Putamen (tissue), 1 donor: Measurements from ENCODE around the gene BRMS1.
"Not testable (repeated sequence)": the region's sequence is repeated elsewhere in the genome, so short reads cannot be mapped to it uniquely, and the experiment has no call there.

Source experiments
- DNase-seq: peaks from one replicate; pipeline ENCODE4 v3.0.0-alpha.2; 2016; ENCODE audit warnings: low spot score

Gene BRMS1

GRCh38 chr11:66363187-66363601 lies 18.3 kb upstream of the BRMS1 start:
- DNase-seq: no peak

- no peak for DNase-seq
Observed at GRCh38 chr11:66362481-66363147, 17.7 kb upstream of the BRMS1 start.

GRCh38 chr11:66361502-66361941 lies 16.6 kb upstream of the BRMS1 start:
- DNase-seq: no peak

DNA sequence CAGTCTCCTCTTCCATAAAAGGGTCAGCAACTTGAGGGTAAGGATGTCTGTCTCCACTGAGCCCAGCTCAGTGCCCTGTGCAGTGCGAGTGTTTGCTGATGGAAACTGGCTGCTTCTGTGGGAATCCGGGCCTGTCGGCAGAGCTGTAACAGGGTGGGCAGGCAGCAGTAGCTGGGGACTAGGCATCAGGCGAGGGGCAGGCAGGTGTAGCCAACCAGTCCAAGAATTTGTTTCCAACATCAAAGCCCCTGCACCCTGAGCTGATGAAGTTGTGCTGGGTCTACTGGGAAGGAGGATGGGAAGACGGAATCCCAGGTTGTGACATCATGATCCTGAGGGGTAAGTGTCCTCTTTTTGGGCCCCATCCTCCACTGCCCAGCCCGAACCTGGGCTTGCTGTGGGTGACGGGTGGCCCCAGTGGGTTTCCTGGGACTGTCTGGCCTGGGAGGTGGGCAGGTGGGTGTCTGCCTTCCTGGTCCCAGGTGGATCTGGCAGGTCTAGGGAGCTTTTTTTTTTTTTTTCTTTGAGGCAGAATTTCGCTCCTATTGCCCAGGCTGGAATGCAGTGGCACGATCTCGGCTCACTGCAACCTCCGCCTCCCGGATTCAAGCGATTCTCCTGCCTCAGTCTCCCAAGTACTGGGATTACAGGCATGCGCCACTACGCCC lies 15.6 kb upstream of the BRMS1 start:
- no peak for DNase-seq

GRCh38 chr11:66359662-66360087 lies 14.8 kb upstream of the BRMS1 start:
- no peak for DNase-seq

- not testable (repeated sequence) for DNase-seq
Observed at GRCh38 chr11:66350560-66351235, 5.8 kb upstream of the BRMS1 start.

GRCh38 chr11:66349084-66349386 lies 4.1 kb upstream of the BRMS1 start:
- no peak for DNase-seq

DNA sequence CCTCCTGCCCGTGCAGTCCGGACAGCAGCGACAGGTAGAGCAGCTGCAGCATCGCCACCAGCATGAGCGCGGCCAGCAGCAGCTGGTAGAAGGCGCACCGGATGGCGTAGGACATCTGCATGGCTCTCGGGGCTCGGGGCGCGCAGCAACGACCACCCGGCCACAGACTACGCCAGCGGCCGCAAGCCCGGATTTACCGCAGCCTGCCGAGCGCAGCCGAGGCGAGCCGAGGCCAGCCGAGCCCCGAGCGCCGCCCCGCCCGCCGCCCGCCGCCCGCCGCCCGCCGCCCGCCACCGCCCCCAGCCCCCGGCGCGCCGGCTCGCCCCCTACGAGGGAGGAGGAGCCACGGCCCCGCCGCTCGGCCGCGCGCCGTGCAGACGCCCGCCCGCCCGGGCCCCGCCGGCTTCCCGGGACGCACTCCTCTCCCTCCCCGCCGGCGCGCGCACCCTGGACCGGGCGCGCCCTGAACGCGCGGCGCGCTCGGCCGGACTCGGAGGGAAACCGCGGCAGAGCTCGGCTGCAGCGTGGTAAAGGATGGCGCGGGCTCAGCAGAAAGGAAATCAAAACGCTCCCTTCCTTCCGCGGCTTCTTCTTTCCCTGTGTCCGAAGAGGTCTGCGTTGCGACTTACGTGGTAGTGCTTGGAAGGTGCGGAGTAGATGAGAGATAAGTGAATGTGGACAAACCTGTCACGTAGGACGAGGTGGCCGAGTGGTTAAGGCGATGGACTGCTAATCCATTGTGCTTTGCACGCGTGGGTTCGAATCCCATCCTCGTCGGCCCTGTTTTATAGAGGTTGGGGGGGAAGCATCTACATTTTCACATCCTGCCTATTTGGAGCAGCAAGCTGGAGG lies 2.7 kb upstream of the BRMS1 start, which contains the start of gene B4GAT1:
B4GAT1 (minus strand) TSS at position 205 of the 852 bp plus-strand sequence; CDS start at position 121, 84 bp downstream.
- peak; percentile 88 for DNase-seq

DNA sequence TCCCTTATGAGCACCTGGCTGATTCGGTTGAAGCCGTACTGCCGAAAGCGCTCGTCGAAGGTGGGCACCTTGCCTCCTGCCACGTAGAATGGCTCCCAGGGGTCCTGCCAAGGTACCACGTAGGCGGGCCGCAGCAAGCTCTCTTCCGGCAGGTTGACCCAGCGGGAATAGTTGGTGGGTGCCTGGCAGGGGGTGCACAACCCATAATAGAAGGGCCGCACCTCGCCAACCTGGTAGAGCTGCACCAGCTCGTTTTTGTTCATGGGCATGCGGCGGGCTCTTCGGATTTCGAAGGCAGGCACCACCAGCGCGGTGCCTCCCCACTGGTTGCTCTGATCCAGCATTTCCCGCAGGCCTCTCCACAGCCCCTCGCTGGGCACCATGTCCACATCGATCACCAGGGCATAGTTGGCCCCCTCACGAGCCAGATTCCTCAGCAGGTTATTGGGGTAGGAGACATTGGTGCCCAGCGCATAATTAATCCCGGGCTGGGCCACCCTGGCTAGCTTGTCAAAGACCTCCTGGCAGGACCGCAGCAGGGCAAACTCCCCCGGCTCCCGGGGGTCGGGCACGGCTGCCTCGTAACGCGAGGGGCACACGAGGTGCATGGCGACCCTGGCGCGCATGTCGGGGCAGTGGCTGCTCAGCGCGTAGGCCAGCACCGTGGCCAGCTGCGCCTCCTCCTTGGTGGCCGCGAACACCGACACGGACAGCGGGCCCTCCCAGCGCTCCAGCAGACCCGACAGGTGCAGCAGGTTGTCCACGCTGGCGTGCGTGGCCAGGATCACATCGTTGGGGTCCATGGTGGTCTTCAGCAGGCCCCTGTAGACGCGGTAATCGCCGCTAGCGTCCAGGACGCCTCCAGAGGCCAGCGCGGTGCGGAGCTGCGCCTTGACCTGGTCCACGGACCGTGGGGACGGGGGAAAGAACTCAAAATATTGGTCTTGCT lies 1.8 kb upstream of the BRMS1 start:
- DNase-seq: no peak

DNA sequence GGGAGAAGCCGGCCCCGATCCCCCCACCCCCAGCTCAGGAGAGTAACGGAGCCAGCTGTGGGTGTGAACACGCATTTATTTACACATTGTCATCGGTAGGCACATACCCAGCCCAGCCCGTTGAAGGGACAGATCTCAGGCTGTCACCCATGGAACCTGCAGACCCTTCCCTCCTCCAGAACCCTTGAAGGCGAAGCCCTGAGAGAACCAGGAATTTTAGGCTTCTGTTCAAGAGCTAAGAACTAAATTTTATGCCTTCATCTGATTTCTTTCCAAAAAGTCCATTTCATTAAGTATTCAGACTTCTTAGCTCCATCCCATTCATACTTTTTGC lies 379 bp upstream of the BRMS1 start:
- DNase-seq: no peak

GRCh38 chr11:66343176-66343575 lies 1.7 kb downstream of the BRMS1 start:
- no peak for DNase-seq

- DNase-seq: no peak
Observed at GRCh38 chr11:66341502-66342126, 3.3 kb downstream of the BRMS1 start.

- no peak for DNase-seq
Observed at GRCh38 chr11:66340596-66341501, 4.1 kb downstream of the BRMS1 start.

DNA sequence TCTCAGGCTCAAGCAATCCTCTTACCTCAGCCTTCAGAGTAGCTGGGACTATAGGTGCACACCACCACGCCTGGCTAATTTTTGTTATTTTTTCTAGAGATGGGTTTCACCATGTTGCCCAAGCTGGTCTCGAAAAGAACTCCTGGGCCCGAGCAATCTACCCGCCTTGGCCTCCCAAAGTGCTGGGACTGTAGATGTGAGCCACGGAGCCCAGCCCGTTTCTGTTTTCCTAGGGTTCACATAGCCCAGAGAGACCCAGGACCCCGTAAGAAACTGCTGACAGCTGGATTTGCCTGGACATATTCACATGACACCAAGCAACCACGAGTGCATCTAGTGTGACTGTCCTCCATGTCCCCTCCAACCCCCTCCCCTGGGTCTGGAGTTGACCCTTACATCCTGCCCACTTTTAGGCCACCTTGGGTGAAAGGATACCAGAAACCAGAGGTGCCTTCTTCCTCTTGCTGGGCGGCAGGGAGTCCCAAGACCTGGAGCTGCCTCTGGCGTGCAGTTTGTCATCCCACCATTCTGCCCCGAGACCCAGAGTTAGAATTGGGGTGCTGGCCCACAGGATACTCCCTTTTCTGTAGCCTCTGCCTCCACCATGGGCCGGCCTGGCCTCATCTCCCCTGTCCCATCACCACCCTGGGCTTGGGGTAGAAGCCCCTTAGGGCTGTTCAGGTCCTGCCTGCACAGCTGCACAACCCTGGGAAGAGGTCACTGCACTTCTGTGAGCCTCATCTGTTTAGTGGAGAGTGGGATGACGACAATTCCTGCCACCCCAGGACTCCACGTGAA lies 5.0 kb downstream of the BRMS1 start:
- DNase-seq: no peak

- DNase-seq: no peak
Observed at GRCh38 chr11:66339162-66339675, 5.7 kb downstream of the BRMS1 start.

GRCh38 chr11:66338276-66339161 lies 6.4 kb downstream of the BRMS1 start:
- DNase-seq: no peak

GRCh38 chr11:66337103-66337899 lies 7.6 kb downstream of the BRMS1 start:
- no peak for DNase-seq
